Measurements from ENCODE around the gene HIPK2. TPM values are rescaled to one million over a fixed set of nuclear protein-coding genes. Genes with fewer than 3 reads are reported as not detected.

The HIPK2 gene
- total and polyA plus RNA-seq, 8 donors, result 3.4 to 103 (median 38.6) TPM

- no peaks in the 10 kb centered on the region for H3K9me3 ChIP-seq
- WGBS, 5 donors, result 0 to 1% (median 1%) methylated on average over 26 of the region's 26 CpGs
- H3K4me1 ChIP-seq, result peaks cover 40 to 54% (median 50%) of the 10 kb centered on the region in 4 donors
- intact Hi-C loops (cut with DNase I; ENCODE audit: low total_unique reads), result loop anchor here (10.0 kb wide), 1 partner anchor 62 kb away; no protein-coding TSS in a partner anchor
- H3K4me3 ChIP-seq, result peak overlapping the region; percentile 85 to 92 (median 88)
- TF ChIP-seq EP300 (IDR thresholded peaks at IDR 0.05), result no peak
- no peak for TF ChIP-seq POLR2AphosphoS5 (IDR thresholded peaks at IDR 0.05)
- no peak for TF ChIP-seq CTCF (IDR thresholded peaks at IDR 0.05)
- no peak for TF ChIP-seq POLR2A (IDR thresholded peaks at IDR 0.05)
- peak overlapping the region; percentile 95 to 98 (median 97) for H3K27ac ChIP-seq
- peaks cover 0 to 5% (median 0%) of the 10 kb centered on the region in 4 donors for H3K36me3 ChIP-seq
- no peaks in the 10 kb centered on the region for H3K27me3 ChIP-seq
- peak in 1 of 2 donors; percentile 67 for DNase-seq
Observed at GRCh38 chr7:139776486-139777132, 1.2 kb downstream of the HIPK2 start.

GRCh38 chr7:139775829-139776266 is 1.9 kb downstream of the HIPK2 start:
- Histone ChIP-seq H3K4me3 (peak overlapping the region; percentile 85 to 92 (median 88)), H3K27ac (peak overlapping the region; percentile 84 to 97 (median 97)), H3K27me3 (no peaks in the 10 kb centered on the region), H3K4me1 (peaks cover 42 to 61% (median 57%) of the 10 kb centered on the region in 4 donors), H3K9me3 (no peaks in the 10 kb centered on the region), H3K36me3 (peaks cover 0 to 5% (median 0%) of the 10 kb centered on the region in 4 donors)
- 0 to 1% (median 1%) methylated on average over 11 of the region's 11 CpGs for WGBS, 5 donors
- intact Hi-C loops (cut with DNase I; ENCODE audit: low total_unique reads), result loop anchor here (10.0 kb wide), 1 partner anchor 61 kb away; no protein-coding TSS in a partner anchor
- TF ChIP-seq CTCF (IDR thresholded peaks at IDR 0.05) (peak in 5 of 7 experiments; percentile 60 to 76 (median 69)), POLR2A (IDR thresholded peaks at IDR 0.05) (no peak), POLR2AphosphoS5 (IDR thresholded peaks at IDR 0.05) (peak in 2 of 3 donors; percentile 30 to 58), EP300 (IDR thresholded peaks at IDR 0.05) (no peak)
- peak; percentile 80 to 91 for DNase-seq

- peak overlapping the region in 4 of 5 donors; percentile 95 to 97 (median 97) for H3K27ac ChIP-seq
- TF ChIP-seq CTCF (IDR thresholded peaks at IDR 0.05) (no peak), POLR2AphosphoS5 (IDR thresholded peaks at IDR 0.05) (no peak), EP300 (IDR thresholded peaks at IDR 0.05) (no peak)
- 65 to 90% (median 76%) methylated on average over 1 of the region's 1 CpG for WGBS, 5 donors
Observed at GRCh38 chr7:139774376-139774775, 3.4 kb downstream of the HIPK2 start.

GRCh38 chr7:139773371-139773770 is 4.4 kb downstream of the HIPK2 start:
- Histone ChIP-seq H3K36me3 (peaks cover 0 to 24% (median 3%) of the 10 kb centered on the region in 4 donors), H3K9me3 (no peaks in the 10 kb centered on the region), H3K27ac (peak overlapping the region; percentile 30 to 97 (median 95)), H3K4me1 (peaks cover 46 to 74% (median 69%) of the 10 kb centered on the region in 4 donors), H3K4me3 (peak overlapping the region in 1 of 4 donors; percentile 24), H3K27me3 (no peaks in the 10 kb centered on the region)
- intact Hi-C loops (cut with DNase I; ENCODE audit: low total_unique reads), result loop anchor here (10.0 kb wide), 1 partner anchor 59 kb away; no protein-coding TSS in a partner anchor
- TF ChIP-seq CTCF (IDR thresholded peaks at IDR 0.05), result no peak
- no peak for TF ChIP-seq POLR2AphosphoS5 (IDR thresholded peaks at IDR 0.05)
- no peak for TF ChIP-seq EP300 (IDR thresholded peaks at IDR 0.05)
- no peak for TF ChIP-seq POLR2A (IDR thresholded peaks at IDR 0.05)
- no peak for DNase-seq
- WGBS, 5 donors, result 82 to 90% (median 88%) methylated on average over 5 of the region's 5 CpGs

More at GRCh38 chr7:139774376-139774775, 3.4 kb downstream of the HIPK2 start:
- Histone ChIP-seq H3K4me3 (peak overlapping the region in 1 of 4 donors; percentile 88), H3K4me1 (peaks cover 45 to 74% (median 68%) of the 10 kb centered on the region in 4 donors), H3K27me3 (no peaks in the 10 kb centered on the region), H3K36me3 (peaks cover 0 to 16% (median 3%) of the 10 kb centered on the region in 4 donors), H3K9me3 (no peaks in the 10 kb centered on the region)
- intact Hi-C loops (cut with DNase I; ENCODE audit: low total_unique reads), result loop anchor here (10.0 kb wide), 1 partner anchor 60 kb away; no protein-coding TSS in a partner anchor
- no peak for DNase-seq

Measured in stomach (tissue), 9 donors.